GM23338 (cell line): ENCODE measurements around the gene PNPLA2. TPM values are rescaled to one million over a fixed set of nuclear protein-coding genes. Genes with fewer than 3 reads are reported as not detected.
A peak's percentile ranks its signal among the peaks of the same experiment; 100 is the strongest.

Experiments used
- ATAC-seq: fragments of 200-7000 bp; cut with Tn5 transposase; 3 replicates; pipeline ENCODE4 v1.9.1; 2020
- DNase-seq: peaks from one replicate; pipeline ENCODE4 v3.0.0-alpha.2; 2015; ENCODE audit warnings: low spot score
- H2AFZ ChIP-seq: fragments of 200-600 bp; sonication (generic); 2 replicates; pipeline ENCODE4 v1.8.0; 2016; ENCODE audit warnings: antibody characterized with exemption, mild to moderate bottlenecking, moderate library complexity
- H3F3A ChIP-seq: fragments of 200-600 bp; sonication (generic); replicated peaks from 2 replicates; pipeline ENCODE4 v1.8.0; 2017; ENCODE audit warnings: antibody characterized with exemption, mixed run types, low read depth
- H3K27ac ChIP-seq: fragments of 200-600 bp; sonication (generic); 2 replicates; pipeline ENCODE4 v1.6.1; 2016; ENCODE audit warnings: low read depth
- H3K27me3 ChIP-seq: fragments of 200-600 bp; sonication (generic); 2 replicates; pipeline ENCODE4 v1.8.0; 2016; ENCODE audit warnings: mild to moderate bottlenecking, mixed run types, moderate library complexity; ENCODE audit not compliant: insufficient read depth
- H3K36me3 ChIP-seq: fragments of 200-600 bp; sonication (generic); 2 replicates; pipeline ENCODE4 v1.8.0; 2016; ENCODE audit warnings: mild to moderate bottlenecking; ENCODE audit not compliant: insufficient read depth
- H3K4me1 ChIP-seq: fragments of 200-600 bp; sonication (generic); 2 replicates; pipeline ENCODE4 v1.8.0; 2016; ENCODE audit warnings: mild to moderate bottlenecking, moderate library complexity; ENCODE audit not compliant: insufficient read depth
- H3K4me2 ChIP-seq: fragments of 200-600 bp; sonication (generic); 2 replicates; pipeline ENCODE4 v1.7.1; 2017; ENCODE audit warnings: mixed run types
- H3K4me3 ChIP-seq: fragments of 200-600 bp; sonication (generic); 2 replicates; pipeline ENCODE4 v1.6.1; 2016; ENCODE audit warnings: mixed run types
- H3K79me2 ChIP-seq: fragments of 200-600 bp; sonication (generic); replicated peaks from 2 replicates; pipeline ENCODE4 v1.8.0; 2017; ENCODE audit warnings: mild to moderate bottlenecking; ENCODE audit not compliant: insufficient read depth
- H3K9me2 ChIP-seq: fragments of 200-600 bp; sonication (generic); 2 replicates; pipeline ENCODE4 v1.8.0; 2017; ENCODE audit not compliant: insufficient read depth
- H4K20me1 ChIP-seq: fragments of 200-600 bp; sonication (generic); replicated peaks from 2 replicates; pipeline ENCODE4 v1.8.0; 2017; ENCODE audit warnings: mild to moderate bottlenecking; ENCODE audit not compliant: insufficient read depth
- H3K27ac Mint-ChIP-seq: 2 replicates; pipeline ENCODE4 v1.8.0; 2020; ENCODE audit warnings: inconsistent platforms, mild to moderate bottlenecking, moderate library complexity, mixed read lengths
- H3K27me3 Mint-ChIP-seq: 3 replicates; pipeline ENCODE4 v1.8.0; 2022; ENCODE audit warnings: low read depth, mild to moderate bottlenecking, moderate library complexity, mixed read lengths, inconsistent platforms; ENCODE audit not compliant: insufficient read depth, poor library complexity
- H3K36me3 Mint-ChIP-seq: 3 replicates; pipeline ENCODE4 v1.8.0; 2021; ENCODE audit warnings: low read depth, mild to moderate bottlenecking, inconsistent platforms, moderate library complexity, mixed read lengths
- H3K4me1 Mint-ChIP-seq: 3 replicates; pipeline ENCODE4 v1.8.0; 2020; ENCODE audit warnings: mild to moderate bottlenecking, inconsistent platforms, mixed read lengths
- H3K4me3 Mint-ChIP-seq: 3 replicates; pipeline ENCODE4 v1.8.0; 2021; ENCODE audit warnings: moderate library complexity, mild to moderate bottlenecking, inconsistent platforms, mixed read lengths
- H3K9me3 Mint-ChIP-seq: 3 replicates; pipeline ENCODE4 v1.8.0; 2020; ENCODE audit warnings: moderate library complexity, mild to moderate bottlenecking, inconsistent platforms, mixed read lengths
- CREB1 ChIP-seq: fragments of 250-450 bp; sonication (Bioruptor Pico); IDR thresholded peaks from 2 replicates; pipeline ENCODE4 v1.5.0; 2020; ENCODE audit warnings: low read depth, mild to moderate bottlenecking, moderate library complexity
- EZH2phosphoT487 ChIP-seq: fragments of 200-600 bp; sonication (generic); IDR thresholded peaks from one replicate; pipeline ENCODE4 v1.8.1; 2018; ENCODE audit warnings: antibody characterized with exemption; ENCODE audit not compliant: unreplicated experiment
- JUNB ChIP-seq: IDR thresholded peaks from one replicate; pipeline ENCODE4 v1.6.1; 2016; ENCODE audit warnings: antibody characterized with exemption; ENCODE audit not compliant: unreplicated experiment
- NANOG ChIP-seq: IDR thresholded peaks from 2 replicates; pipeline ENCODE4 v1.6.1; 2016; ENCODE audit warnings: antibody characterized with exemption, borderline replicate concordance
- POLR2AphosphoS5 ChIP-seq: IDR thresholded peaks from 2 replicates; pipeline ENCODE4 v1.6.1; 2016; ENCODE audit warnings: antibody characterized with exemption, low read depth
- ZNF114 ChIP-seq: fragments of 250-450 bp; sonication (Bioruptor Pico); IDR thresholded peaks from 2 replicates; pipeline ENCODE4 v1.5.0; 2020; ENCODE audit warnings: mild to moderate bottlenecking, moderate library complexity
- ZNF331 ChIP-seq: fragments of 250-450 bp; sonication (Bioruptor Pico); IDR thresholded peaks from 2 replicates; pipeline ENCODE4 v1.5.0; 2020; ENCODE audit warnings: low read depth, mild to moderate bottlenecking, moderate library complexity
- polyA plus RNA-seq: library from polyadenylated mRNA; unstranded; fragments of >200 nt; fragmentation: Nextera tagmentation; extraction: Ambion mirVana; gene quantifications from 2 replicates; pipeline ENCODE4 v1.2.1, GENCODE V29; 2016
- total RNA-seq: library from RNA; depleted of rRNA; stranded (reverse); fragments of >200 nt; shearing (Covaris generic); gene quantifications from 2 replicates; pipeline ENCODE4 v1.2.3, GENCODE V29; 2014
- TF ChIP-seq, protein P1 (sequence below): IDR thresholded peaks from 2 replicates; pipeline ENCODE4 v1.6.1; 2016; ENCODE audit warnings: antibody characterized with exemption
- TF ChIP-seq, protein P2 (sequence below): IDR thresholded peaks from one replicate; pipeline ENCODE4 v1.6.1; 2018; ENCODE audit warnings: antibody characterized with exemption; ENCODE audit not compliant: unreplicated experiment
- TF ChIP-seq, protein P3 (sequence below): fragments of 250-450 bp; sonication (Bioruptor Pico); IDR thresholded peaks from 2 replicates; pipeline ENCODE4 v1.5.0; 2020; ENCODE audit warnings: mild to moderate bottlenecking, moderate library complexity

PNPLA2 gene
- total and polyA plus RNA-seq, 2 experiments from 2014 or later: 31.1 to 45.6 TPM

DNA sequence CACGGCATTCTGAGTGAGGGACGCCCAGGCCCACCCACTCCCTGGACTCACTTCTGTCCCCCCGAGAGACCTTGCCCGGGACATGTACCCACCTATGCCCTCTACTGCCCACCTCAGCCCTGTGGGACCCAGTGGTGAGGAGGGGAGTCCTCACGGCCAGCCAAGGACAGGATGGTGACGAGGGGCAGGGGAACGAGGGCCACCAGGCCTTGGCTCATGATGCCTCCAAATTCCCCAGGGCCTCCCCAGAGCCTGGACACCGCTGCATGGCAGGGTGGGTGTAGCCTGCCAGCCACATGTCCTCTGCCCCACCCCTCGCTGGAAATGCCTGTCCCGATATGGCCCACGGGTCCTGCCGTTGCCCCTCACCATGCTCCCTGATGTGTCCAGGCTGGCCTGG lies 50.1 kb downstream of the PNPLA2 start:
- Histone ChIP-seq H2AFZ (no peak overlapping the region), H3K36me3 (no peaks in the 10 kb centered on the region), H3K27ac (no peak overlapping the region), H3K4me2 (no peak overlapping the region), H4K20me1 (peaks cover 18% of the 10 kb centered on the region), H3K4me1 (no peaks in the 10 kb centered on the region; the same call in 1 of the 2 replicates), H3F3A (peaks cover 22% of the 10 kb centered on the region), H3K79me2 (no peaks in the 10 kb centered on the region), H3K27me3 (no peaks in the 10 kb centered on the region), H3K4me3 (no peak overlapping the region), H3K9me2 (no peaks in the 10 kb centered on the region)
- H3K36me3 Mint-ChIP-seq: peaks cover 6% of the 10 kb centered on the region
- peaks cover 33% of the 10 kb centered on the region for H3K27me3 Mint-ChIP-seq
- H3K4me3 Mint-ChIP-seq: no peak overlapping the region
- no peaks in the 10 kb centered on the region for H3K9me3 Mint-ChIP-seq
- H3K27ac Mint-ChIP-seq: no peak overlapping the region
- DNase-seq (no peak), ATAC-seq (no peak)
- TF ChIP-seq, protein P1, sequence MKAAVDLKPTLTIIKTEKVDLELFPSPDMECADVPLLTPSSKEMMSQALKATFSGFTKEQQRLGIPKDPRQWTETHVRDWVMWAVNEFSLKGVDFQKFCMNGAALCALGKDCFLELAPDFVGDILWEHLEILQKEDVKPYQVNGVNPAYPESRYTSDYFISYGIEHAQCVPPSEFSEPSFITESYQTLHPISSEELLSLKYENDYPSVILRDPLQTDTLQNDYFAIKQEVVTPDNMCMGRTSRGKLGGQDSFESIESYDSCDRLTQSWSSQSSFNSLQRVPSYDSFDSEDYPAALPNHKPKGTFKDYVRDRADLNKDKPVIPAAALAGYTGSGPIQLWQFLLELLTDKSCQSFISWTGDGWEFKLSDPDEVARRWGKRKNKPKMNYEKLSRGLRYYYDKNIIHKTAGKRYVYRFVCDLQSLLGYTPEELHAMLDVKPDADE: no peak
- TF ChIP-seq, protein P2, sequence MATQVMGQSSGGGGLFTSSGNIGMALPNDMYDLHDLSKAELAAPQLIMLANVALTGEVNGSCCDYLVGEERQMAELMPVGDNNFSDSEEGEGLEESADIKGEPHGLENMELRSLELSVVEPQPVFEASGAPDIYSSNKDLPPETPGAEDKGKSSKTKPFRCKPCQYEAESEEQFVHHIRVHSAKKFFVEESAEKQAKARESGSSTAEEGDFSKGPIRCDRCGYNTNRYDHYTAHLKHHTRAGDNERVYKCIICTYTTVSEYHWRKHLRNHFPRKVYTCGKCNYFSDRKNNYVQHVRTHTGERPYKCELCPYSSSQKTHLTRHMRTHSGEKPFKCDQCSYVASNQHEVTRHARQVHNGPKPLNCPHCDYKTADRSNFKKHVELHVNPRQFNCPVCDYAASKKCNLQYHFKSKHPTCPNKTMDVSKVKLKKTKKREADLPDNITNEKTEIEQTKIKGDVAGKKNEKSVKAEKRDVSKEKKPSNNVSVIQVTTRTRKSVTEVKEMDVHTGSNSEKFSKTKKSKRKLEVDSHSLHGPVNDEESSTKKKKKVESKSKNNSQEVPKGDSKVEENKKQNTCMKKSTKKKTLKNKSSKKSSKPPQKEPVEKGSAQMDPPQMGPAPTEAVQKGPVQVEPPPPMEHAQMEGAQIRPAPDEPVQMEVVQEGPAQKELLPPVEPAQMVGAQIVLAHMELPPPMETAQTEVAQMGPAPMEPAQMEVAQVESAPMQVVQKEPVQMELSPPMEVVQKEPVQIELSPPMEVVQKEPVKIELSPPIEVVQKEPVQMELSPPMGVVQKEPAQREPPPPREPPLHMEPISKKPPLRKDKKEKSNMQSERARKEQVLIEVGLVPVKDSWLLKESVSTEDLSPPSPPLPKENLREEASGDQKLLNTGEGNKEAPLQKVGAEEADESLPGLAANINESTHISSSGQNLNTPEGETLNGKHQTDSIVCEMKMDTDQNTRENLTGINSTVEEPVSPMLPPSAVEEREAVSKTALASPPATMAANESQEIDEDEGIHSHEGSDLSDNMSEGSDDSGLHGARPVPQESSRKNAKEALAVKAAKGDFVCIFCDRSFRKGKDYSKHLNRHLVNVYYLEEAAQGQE: no peak
- TF ChIP-seq POLR2AphosphoS5: peak; percentile 2; the same call in 1 of the 2 replicates
- peaks cover 7% of the 10 kb centered on the region for H3K4me1 Mint-ChIP-seq

GRCh38 chr11:869399-870126 lies 50.8 kb downstream of the PNPLA2 start:
- DNase-seq (no peak), ATAC-seq (peak; percentile 4; the same call in 2 of the 3 replicates)
- H3K27ac ChIP-seq: no peak overlapping the region
- no peak for TF ChIP-seq CREB1 (CRISPR knock-in tag)
- no peak for TF ChIP-seq POLR2AphosphoS5
- TF ChIP-seq JUNB: no peak
- TF ChIP-seq ZNF331 (CRISPR knock-in tag): no peak
- TF ChIP-seq EZH2phosphoT487: no peak
- no peak for TF ChIP-seq NANOG
- TF ChIP-seq, protein P3, sequence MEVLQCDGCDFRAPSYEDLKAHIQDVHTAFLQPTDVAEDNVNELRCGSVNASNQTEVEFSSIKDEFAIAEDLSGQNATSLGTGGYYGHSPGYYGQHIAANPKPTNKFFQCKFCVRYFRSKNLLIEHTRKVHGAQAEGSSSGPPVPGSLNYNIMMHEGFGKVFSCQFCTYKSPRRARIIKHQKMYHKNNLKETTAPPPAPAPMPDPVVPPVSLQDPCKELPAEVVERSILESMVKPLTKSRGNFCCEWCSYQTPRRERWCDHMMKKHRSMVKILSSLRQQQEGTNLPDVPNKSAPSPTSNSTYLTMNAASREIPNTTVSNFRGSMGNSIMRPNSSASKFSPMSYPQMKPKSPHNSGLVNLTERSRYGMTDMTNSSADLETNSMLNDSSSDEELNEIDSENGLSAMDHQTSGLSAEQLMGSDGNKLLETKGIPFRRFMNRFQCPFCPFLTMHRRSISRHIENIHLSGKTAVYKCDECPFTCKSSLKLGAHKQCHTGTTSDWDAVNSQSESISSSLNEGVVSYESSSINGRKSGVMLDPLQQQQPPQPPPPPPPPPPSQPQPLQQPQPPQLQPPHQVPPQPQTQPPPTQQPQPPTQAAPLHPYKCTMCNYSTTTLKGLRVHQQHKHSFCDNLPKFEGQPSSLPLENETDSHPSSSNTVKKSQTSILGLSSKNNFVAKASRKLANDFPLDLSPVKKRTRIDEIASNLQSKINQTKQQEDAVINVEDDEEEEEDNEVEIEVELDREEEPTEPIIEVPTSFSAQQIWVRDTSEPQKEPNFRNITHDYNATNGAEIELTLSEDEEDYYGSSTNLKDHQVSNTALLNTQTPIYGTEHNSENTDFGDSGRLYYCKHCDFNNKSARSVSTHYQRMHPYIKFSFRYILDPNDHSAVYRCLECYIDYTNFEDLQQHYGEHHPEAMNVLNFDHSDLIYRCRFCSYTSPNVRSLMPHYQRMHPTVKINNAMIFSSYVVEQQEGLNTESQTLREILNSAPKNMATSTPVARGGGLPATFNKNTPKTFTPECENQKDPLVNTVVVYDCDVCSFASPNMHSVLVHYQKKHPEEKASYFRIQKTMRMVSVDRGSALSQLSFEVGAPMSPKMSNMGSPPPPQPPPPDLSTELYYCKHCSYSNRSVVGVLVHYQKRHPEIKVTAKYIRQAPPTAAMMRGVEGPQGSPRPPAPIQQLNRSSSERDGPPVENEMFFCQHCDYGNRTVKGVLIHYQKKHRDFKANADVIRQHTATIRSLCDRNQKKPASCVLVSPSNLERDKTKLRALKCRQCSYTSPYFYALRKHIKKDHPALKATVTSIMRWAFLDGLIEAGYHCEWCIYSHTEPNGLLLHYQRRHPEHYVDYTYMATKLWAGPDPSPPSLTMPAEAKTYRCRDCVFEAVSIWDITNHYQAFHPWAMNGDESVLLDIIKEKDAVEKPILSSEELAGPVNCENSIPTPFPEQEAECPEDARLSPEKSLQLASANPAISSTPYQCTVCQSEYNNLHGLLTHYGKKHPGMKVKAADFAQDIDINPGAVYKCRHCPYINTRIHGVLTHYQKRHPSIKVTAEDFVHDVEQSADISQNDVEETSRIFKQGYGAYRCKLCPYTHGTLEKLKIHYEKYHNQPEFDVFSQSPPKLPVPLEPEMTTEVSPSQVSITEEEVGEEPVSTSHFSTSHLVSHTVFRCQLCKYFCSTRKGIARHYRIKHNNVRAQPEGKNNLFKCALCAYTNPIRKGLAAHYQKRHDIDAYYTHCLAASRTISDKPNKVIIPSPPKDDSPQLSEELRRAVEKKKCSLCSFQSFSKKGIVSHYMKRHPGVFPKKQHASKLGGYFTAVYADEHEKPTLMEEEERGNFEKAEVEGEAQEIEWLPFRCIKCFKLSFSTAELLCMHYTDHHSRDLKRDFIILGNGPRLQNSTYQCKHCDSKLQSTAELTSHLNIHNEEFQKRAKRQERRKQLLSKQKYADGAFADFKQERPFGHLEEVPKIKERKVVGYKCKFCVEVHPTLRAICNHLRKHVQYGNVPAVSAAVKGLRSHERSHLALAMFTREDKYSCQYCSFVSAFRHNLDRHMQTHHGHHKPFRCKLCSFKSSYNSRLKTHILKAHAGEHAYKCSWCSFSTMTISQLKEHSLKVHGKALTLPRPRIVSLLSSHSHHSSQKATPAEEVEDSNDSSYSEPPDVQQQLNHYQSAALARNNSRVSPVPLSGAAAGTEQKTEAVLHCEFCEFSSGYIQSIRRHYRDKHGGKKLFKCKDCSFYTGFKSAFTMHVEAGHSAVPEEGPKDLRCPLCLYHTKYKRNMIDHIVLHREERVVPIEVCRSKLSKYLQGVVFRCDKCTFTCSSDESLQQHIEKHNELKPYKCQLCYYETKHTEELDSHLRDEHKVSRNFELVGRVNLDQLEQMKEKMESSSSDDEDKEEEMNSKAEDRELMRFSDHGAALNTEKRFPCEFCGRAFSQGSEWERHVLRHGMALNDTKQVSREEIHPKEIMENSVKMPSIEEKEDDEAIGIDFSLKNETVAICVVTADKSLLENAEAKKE (CRISPR knock-in tag): no peak
- TF ChIP-seq ZNF114 (CRISPR knock-in tag): no peak

More at GRCh38 chr11:869399-870126, 50.8 kb downstream of the PNPLA2 start:
- Histone ChIP-seq H3K4me2 (no peak overlapping the region), H3K27me3 (no peaks in the 10 kb centered on the region), H3K9me2 (no peaks in the 10 kb centered on the region), H3K79me2 (no peaks in the 10 kb centered on the region), H4K20me1 (peaks cover 11% of the 10 kb centered on the region), H3K4me1 (no peaks in the 10 kb centered on the region; the same call in 1 of the 2 replicates), H3K4me3 (no peak overlapping the region), H3F3A (peaks cover 21% of the 10 kb centered on the region; the same call in 1 of the 2 replicates), H3K36me3 (no peaks in the 10 kb centered on the region), H2AFZ (no peak overlapping the region)
- H3K36me3 Mint-ChIP-seq: peaks cover 8% of the 10 kb centered on the region
- peaks cover 7% of the 10 kb centered on the region for H3K4me1 Mint-ChIP-seq
- H3K4me3 Mint-ChIP-seq: no peak overlapping the region
- no peak overlapping the region for H3K27ac Mint-ChIP-seq
- no peaks in the 10 kb centered on the region for H3K9me3 Mint-ChIP-seq
- peaks cover 33% of the 10 kb centered on the region for H3K27me3 Mint-ChIP-seq
